GM19025 (cell line): ENCODE data around the gene TP73.
"Not testable (repeated sequence)": the region's sequence is repeated elsewhere in the genome, so short reads cannot be mapped to it uniquely, and the experiment has no call there.

Source experiments
- ATAC-seq: cut with Tn5 transposase; IDR thresholded peaks from one replicate; pipeline ENCODE4 v1.9.1; 2021; ENCODE audit warnings: mild to moderate bottlenecking, low read depth, moderate library complexity; ENCODE audit not compliant: unreplicated experiment

The TP73 gene

GRCh38 chr1:3717715-3718601 lies 65.6 kb downstream of the TP73 start:
- no peak for ATAC-seq

- no peak for ATAC-seq
Observed at GRCh38 chr1:3718764-3719163, 66.4 kb downstream of the TP73 start.

- no peak for ATAC-seq
Observed at GRCh38 chr1:3721955-3722465, 69.7 kb downstream of the TP73 start.

- ATAC-seq: no peak
Observed at GRCh38 chr1:3722846-3723245, 70.5 kb downstream of the TP73 start.

- ATAC-seq: not testable (repeated sequence)
Observed at GRCh38 chr1:3724416-3725030, 72.2 kb downstream of the TP73 start.

- ATAC-seq: no peak
Observed at GRCh38 chr1:3725366-3725765, 73.0 kb downstream of the TP73 start.

GRCh38 chr1:3727042-3727824 lies 74.9 kb downstream of the TP73 start:
- no peak for ATAC-seq

- no peak for ATAC-seq
Observed at GRCh38 chr1:3727825-3728776, 75.8 kb downstream of the TP73 start.

GRCh38 chr1:3729594-3730542 lies 77.6 kb downstream of the TP73 start:
- ATAC-seq: no peak

- ATAC-seq: no peak
Observed at GRCh38 chr1:3730543-3731247, 78.4 kb downstream of the TP73 start.

GRCh38 chr1:3731583-3732433 lies 79.5 kb downstream of the TP73 start:
- ATAC-seq: no peak

GRCh38 chr1:3732434-3733093 lies 80.2 kb downstream of the TP73 start:
- no peak for ATAC-seq

GRCh38 chr1:3733094-3733882 lies 81.0 kb downstream of the TP73 start:
- ATAC-seq: no peak

- no peak for ATAC-seq
Observed at GRCh38 chr1:3733883-3734589, 81.7 kb downstream of the TP73 start.

- ATAC-seq: no peak
Observed at GRCh38 chr1:3734602-3735001, 82.3 kb downstream of the TP73 start.
